ENCODE results near the gene CACNA1E. TPM values are rescaled to one million over a fixed set of nuclear protein-coding genes. Genes with fewer than 3 reads are reported as not detected.

The CACNA1E gene
- total and polyA plus RNA-seq, 2 of the 4 experiments (the other 2 are of a cell fraction): not detected

DNA sequence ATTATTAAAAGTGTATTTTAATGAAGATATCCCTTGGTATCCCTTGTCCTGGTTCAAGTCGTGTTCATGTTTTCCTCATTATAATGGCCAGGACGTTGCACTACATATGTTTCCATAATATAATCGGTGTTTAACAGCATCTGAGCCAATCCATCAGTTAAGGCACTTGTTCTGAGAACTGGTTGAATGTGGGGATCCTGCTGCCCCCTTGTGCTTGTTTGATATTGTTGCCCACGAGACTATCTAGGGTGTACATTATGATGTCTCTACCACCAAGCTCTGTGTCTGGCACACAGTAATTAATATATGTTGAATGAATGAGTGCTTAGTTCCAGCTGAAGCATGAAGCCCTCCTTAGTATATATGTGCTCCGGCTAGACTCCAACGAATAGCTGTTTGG, 193.0 kb downstream of the CACNA1E start:
- peaks cover 9% of the 10 kb centered on the region for H3K9me3 ChIP-seq (ENCODE audit: control insufficient read depth, insufficient read depth, low read length)
- dilution Hi-C loops (cut with HindIII; ENCODE audit: low sequenced_read_pairs, unreplicated experiment): no loop called here
- no CpG with 5 or more reads among the region's 6 CpGs for WGBS, 2 experiments (ENCODE audit: extremely low coverage in 2 of 2, insufficient read length in 1 of 2)

More for the DNA sequence above, 193.0 kb downstream of the CACNA1E start:
- no peak overlapping the region for H3K27ac ChIP-seq (ENCODE audit: insufficient read depth, low read length)
- intact Hi-C loops (cut with micrococcal nuclease) (no loop called here), in situ Hi-C loops (cut with MboI; ENCODE audit: low sequenced_read_pairs) (loop anchor here (10.0 kb wide), 1 partner anchor 201 kb away; no protein-coding TSS in a partner anchor)
- no peak overlapping the region for H3K23ac ChIP-seq (ENCODE audit: low read depth, low read length)
- H2BK15ac ChIP-seq (ENCODE audit: low read depth, low read length): no peak overlapping the region
- no peak overlapping the region for H2BK120ac ChIP-seq (ENCODE audit: low read depth, low read length)
- H3K9ac ChIP-seq (ENCODE audit: low read depth, low read length): no peak overlapping the region
- TF ChIP-seq RCOR1 (IDR thresholded peaks at IDR 0.05; ENCODE audit: insufficient replicate concordance, low read length) (no peak), SMC3 (IDR thresholded peaks at IDR 0.05; ENCODE audit: low read depth, low read length) (no peak), POLR2A (IDR thresholded peaks at IDR 0.05; ENCODE audit: low read depth, low read length) (no peak), MAFK (IDR thresholded peaks at IDR 0.05; ENCODE audit: low read depth, low read length) (no peak), RFX5 (IDR thresholded peaks at IDR 0.05; ENCODE audit: low read depth, low read length) (no peak), BHLHE40 (IDR thresholded peaks at IDR 0.05; ENCODE audit: low read depth, low read length) (no peak), CTCF (conservative IDR thresholded peaks at IDR 0.05; ENCODE audit: low read depth, low read length) (peak; percentile 24; the same call in 1 of the 2 replicates), CHD1 (IDR thresholded peaks at IDR 0.05; ENCODE audit: low read depth, low read length) (no peak), NFE2L2 (IDR thresholded peaks at IDR 0.05; ENCODE audit: low read depth, low read length) (no peak), CEBPB (IDR thresholded peaks at IDR 0.05; ENCODE audit: low read depth, low read length) (no peak), FOS (IDR thresholded peaks at IDR 0.05; ENCODE audit: low read depth, low read length) (no peak), MAZ (IDR thresholded peaks at IDR 0.05; ENCODE audit: borderline replicate concordance, low read depth, low read length) (no peak), RAD21 (IDR thresholded peaks at IDR 0.05; ENCODE audit: low read length) (peak; percentile 20; the same call in 1 of the 2 replicates)
- TF ChIP-seq, protein P1, sequence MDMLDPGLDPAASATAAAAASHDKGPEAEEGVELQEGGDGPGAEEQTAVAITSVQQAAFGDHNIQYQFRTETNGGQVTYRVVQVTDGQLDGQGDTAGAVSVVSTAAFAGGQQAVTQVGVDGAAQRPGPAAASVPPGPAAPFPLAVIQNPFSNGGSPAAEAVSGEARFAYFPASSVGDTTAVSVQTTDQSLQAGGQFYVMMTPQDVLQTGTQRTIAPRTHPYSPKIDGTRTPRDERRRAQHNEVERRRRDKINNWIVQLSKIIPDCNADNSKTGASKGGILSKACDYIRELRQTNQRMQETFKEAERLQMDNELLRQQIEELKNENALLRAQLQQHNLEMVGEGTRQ (IDR thresholded peaks at IDR 0.05; ENCODE audit: low read depth, low read length): no peak
- H3K9me1 ChIP-seq (ENCODE audit: insufficient read depth, low read length): no peaks in the 10 kb centered on the region
- H4K91ac ChIP-seq (ENCODE audit: insufficient read depth, low read depth, low read length): no peak overlapping the region
- H3K4me3 ChIP-seq (ENCODE audit: insufficient read depth, low read depth, low read length): no peak overlapping the region
- H2AK9ac ChIP-seq (replicated peaks; ENCODE audit: low read depth, low read length, poor library complexity): no peak overlapping the region
- DNase-seq (peak; percentile 4), ATAC-seq (ENCODE audit: low read depth) (no peak)
- H4K5ac ChIP-seq (ENCODE audit: low read depth, low read length): no peak overlapping the region
- H4K8ac ChIP-seq (ENCODE audit: low read depth in 2 of 2, low read length in 2 of 2): no peak overlapping the region
- H3K4me1 ChIP-seq (ENCODE audit: control insufficient read depth, insufficient read depth, low read length): no peaks in the 10 kb centered on the region
- H3K56ac ChIP-seq (ENCODE audit: extremely low read depth, insufficient read depth, low read length): no peak overlapping the region
- H2AK5ac ChIP-seq (ENCODE audit: low read depth, low read length): no peak overlapping the region
- no peaks in the 10 kb centered on the region for H3K27me3 ChIP-seq (ENCODE audit: control insufficient read depth, insufficient read depth, low read length)
- H3K4ac ChIP-seq (ENCODE audit: low read depth, low read length): no peak overlapping the region
- no peaks in the 10 kb centered on the region for H4K20me1 ChIP-seq (ENCODE audit: insufficient read depth, low read length)
- no peak overlapping the region for H3K14ac ChIP-seq (replicated peaks; ENCODE audit: low read depth, low read length)
- H2AFZ ChIP-seq (replicated peaks; ENCODE audit: low read length, poor library complexity): no peak overlapping the region
- no TSS peak for BruUV-seq (replicated peaks)
- H3K18ac ChIP-seq (ENCODE audit: low read depth, low read length): no peak overlapping the region
- ChIA-PET POLR2A (ENCODE audit: unreplicated experiment) (no interaction called here), CTCF (no interaction called here)
- H3K36me3 ChIP-seq (ENCODE audit: control insufficient read depth, insufficient read depth, low read length): no peaks in the 10 kb centered on the region
- H3K79me1 ChIP-seq (ENCODE audit: low read depth in 1 of 2, low read length in 2 of 2): no peaks in the 10 kb centered on the region
- no peak overlapping the region for H2BK20ac ChIP-seq (ENCODE audit: low read depth, low read length)
- no peak overlapping the region for H2BK5ac ChIP-seq (ENCODE audit: low read depth, low read length, poor library complexity, severe bottlenecking)
- H3K4me2 ChIP-seq (ENCODE audit: low read depth, low read length): no peak overlapping the region

Measured in IMR-90 (cell line).